Thymus (tissue), 11 donors: Measurements from ENCODE around the gene CSF3R. TPM values are rescaled to one million over a fixed set of nuclear protein-coding genes. Genes with fewer than 3 reads are reported as not detected.

Experiments used
- DNase-seq, 9 donors: peaks; one replicate each; pipeline ENCODE4 v3.0.0-alpha.2; 2013; ENCODE audit warnings: low spot score in 9 of 9, low read depth in 6 of 9, missing footprints in 1 of 9
- H3K27ac ChIP-seq, 2 donors: one replicate each; pipeline ENCODE4 v1.5.1; 2013; ENCODE audit warnings: control low read depth in 1 of 2, low read depth in 1 of 2, low read length in 1 of 2, mild to moderate bottlenecking in 1 of 2, moderate library complexity in 1 of 2
- H3K27me3 ChIP-seq, 2 donors: one replicate each; pipeline ENCODE4 v1.5.1; 2013; ENCODE audit warnings: low read length in 1 of 2; ENCODE audit not compliant: control insufficient read depth in 2 of 2, insufficient read depth in 1 of 2
- H3K36me3 ChIP-seq, 2 donors: one replicate each; pipeline ENCODE4 v1.5.1; 2013; ENCODE audit warnings: low read length in 1 of 2, mild to moderate bottlenecking in 1 of 2, moderate library complexity in 1 of 2; ENCODE audit not compliant: control insufficient read depth in 2 of 2, insufficient read depth in 2 of 2
- H3K4me1 ChIP-seq, 2 donors: one replicate each; pipeline ENCODE4 v1.5.1; 2013; ENCODE audit warnings: low read length in 2 of 2; ENCODE audit not compliant: control insufficient read depth in 2 of 2, insufficient read depth in 2 of 2
- H3K4me3 ChIP-seq, 2 donors: one replicate each; pipeline ENCODE4 v1.5.1; 2013; ENCODE audit warnings: low read length in 2 of 2, control low read depth in 1 of 2, mild to moderate bottlenecking in 1 of 2
- H3K9me3 ChIP-seq, 2 donors: one replicate each; pipeline ENCODE4 v1.5.1; 2013; ENCODE audit warnings: low read length in 1 of 2, mild to moderate bottlenecking in 1 of 2; ENCODE audit not compliant: control insufficient read depth in 2 of 2, insufficient read depth in 1 of 2
- WGBS: extraction: QIAGEN DNeasy Blood & Tissue Kit; methylation state at CpG from one replicate; pipeline ENCODE4 v1.1.7; 2013; 5-methylcytosine and 5-hydroxymethylcytosine counted together
- polyA plus RNA-seq: library from polyadenylated mRNA; stranded (reverse); fragments of 200-250 nt; gene quantifications from one replicate; pipeline ENCODE4 v1.2.3, GENCODE V29; 2013
- total RNA-seq: library from RNA; stranded (reverse); fragments of 120-200 nt; gene quantifications from one replicate; pipeline ENCODE4 v1.2.4, GENCODE V29; 2013
- donor health status: healthy.

The CSF3R gene
- total and polyA plus RNA-seq, 2 donors, result 3.7 to 8.6 TPM

DNA sequence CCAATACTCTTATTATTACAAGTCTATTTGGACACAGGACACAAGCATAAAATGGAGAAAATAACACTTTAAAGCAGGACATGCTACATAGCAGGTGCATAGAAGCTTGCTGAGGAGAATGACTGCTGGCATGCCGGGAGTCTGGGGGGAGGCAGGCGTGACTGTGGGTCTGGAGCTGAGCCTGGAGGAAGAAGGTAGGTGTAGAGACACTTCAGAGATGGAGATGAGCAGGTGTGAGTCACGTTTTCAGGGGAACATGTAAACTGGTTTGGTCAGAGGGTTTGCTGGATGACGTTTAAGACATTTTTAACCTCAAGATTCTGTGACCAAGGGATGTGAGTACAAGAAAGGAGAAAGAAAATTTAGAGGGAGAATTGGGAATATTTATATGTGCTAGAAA lies 56.9 kb downstream of the CSF3R start:
- no peaks in the 10 kb centered on the region for H3K27me3 ChIP-seq
- H3K27ac ChIP-seq, result no peak overlapping the region
- no peak for DNase-seq
- H3K9me3 ChIP-seq, result no peaks in the 10 kb centered on the region
- no peak overlapping the region for H3K4me3 ChIP-seq
- peaks cover 0 to 4% of the 10 kb centered on the region in 2 donors for H3K36me3 ChIP-seq
- 89% methylated on average over 4 of the region's 4 CpGs for WGBS
- no peaks in the 10 kb centered on the region for H3K4me1 ChIP-seq

DNA sequence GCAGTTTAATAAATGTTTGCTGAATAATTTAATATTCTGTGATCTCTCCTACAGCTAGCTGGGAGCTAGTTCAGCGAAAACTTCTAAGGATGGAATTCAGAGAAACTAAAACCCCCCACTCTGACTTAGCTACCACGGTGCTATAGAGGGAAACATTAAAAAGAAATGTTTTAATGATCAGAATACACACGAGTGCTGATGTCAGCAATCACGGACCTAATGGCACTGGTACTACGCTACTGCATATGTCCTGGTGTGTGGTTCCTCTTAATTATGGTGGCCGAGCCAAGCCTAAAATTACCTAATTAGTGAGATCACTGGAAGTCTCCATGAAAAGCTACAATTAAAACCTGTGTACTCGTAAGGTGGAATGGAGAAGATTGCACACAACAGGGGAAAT lies 61.1 kb downstream of the CSF3R start:
- no peak for DNase-seq
- H3K27me3 ChIP-seq, result no peaks in the 10 kb centered on the region
- H3K27ac ChIP-seq, result no peak overlapping the region
- peaks cover 0 to 4% of the 10 kb centered on the region in 2 donors for H3K36me3 ChIP-seq
- H3K9me3 ChIP-seq, result no peaks in the 10 kb centered on the region
- H3K4me1 ChIP-seq, result peaks cover 0 to 5% of the 10 kb centered on the region in 2 donors
- no peak overlapping the region for H3K4me3 ChIP-seq
- 90% methylated on average over 7 of the region's 7 CpGs for WGBS

DNA sequence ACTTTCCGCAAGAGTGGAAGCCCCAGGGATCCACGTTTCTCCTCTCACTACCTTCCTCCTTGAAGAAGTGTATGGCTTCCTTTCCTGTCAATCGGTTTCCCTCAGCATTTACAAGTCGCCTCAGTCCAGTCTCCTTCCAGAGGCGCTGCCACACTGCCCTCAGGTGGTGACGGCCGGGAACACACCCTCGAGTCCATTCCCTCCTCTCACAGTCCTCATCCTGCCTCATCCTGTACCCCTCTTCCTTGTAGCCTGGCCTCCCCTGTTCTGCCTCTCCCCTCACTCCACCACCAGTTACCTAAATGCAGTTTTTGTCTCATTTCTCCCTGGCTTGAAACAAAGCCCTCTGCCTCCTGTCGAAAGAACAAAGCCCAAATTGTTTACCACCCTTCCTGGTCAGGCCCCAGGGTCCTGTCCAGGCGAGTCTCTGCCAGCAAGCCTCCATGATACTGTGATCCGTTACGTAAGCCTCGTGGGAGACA lies 61.8 kb downstream of the CSF3R start:
- peaks cover 0 to 4% of the 10 kb centered on the region in 2 donors for H3K36me3 ChIP-seq
- WGBS, result 29% methylated on average over 13 of the region's 13 CpGs
- H3K4me1 ChIP-seq, result peaks cover 0 to 5% of the 10 kb centered on the region in 2 donors
- no peak overlapping the region for H3K4me3 ChIP-seq
- no peak overlapping the region for H3K27ac ChIP-seq
- no peaks in the 10 kb centered on the region for H3K9me3 ChIP-seq
- peak; percentile 56 to 91 (median 80) for DNase-seq
- no peaks in the 10 kb centered on the region for H3K27me3 ChIP-seq

DNA sequence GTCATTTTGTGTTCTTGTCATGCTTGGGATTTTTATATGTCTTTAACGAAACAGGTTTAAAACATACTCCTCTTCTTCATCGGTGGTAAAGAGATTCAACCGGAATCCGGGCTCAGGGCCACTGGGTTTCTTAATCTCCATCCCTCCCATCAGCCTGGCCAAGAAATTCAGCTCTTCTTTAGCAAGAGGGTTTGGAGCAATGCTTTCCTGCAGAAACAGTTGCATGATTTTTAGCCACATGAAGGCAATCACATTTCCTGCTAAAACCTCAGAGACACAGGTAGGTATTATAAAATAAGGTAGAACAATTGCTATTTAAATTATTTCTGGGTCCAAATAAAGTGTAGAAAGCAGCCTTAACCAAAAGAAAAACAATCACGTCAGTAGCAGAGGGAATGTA lies 62.3 kb downstream of the CSF3R start:
- WGBS, result 61% methylated on average over 5 of the region's 5 CpGs
- Histone ChIP-seq H3K27me3 (no peaks in the 10 kb centered on the region), H3K27ac (no peak overlapping the region), H3K36me3 (peaks cover 0 to 4% of the 10 kb centered on the region in 2 donors), H3K9me3 (no peaks in the 10 kb centered on the region), H3K4me3 (no peak overlapping the region), H3K4me1 (peaks cover 0 to 5% of the 10 kb centered on the region in 2 donors)
- DNase-seq, result peak in 1 of 9 donors; percentile 14

DNA sequence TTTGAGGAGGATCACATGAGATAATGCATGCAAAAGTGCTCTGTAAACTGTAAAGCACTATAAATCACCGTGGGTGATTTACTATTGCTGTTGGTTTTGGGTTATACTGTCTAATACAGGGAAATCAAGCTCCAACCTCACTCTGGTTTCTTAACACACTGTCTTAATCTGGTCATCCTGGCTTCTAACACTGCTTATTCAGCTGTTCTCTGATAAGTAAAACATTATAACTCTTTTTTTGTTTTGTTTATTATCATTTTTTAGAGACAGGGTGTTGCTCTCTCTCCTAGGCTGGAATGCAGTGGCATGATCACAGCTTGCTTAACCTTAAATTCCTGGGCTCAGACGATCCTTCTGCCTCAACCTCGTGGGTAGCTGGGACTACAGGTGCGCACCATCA lies 63.1 kb downstream of the CSF3R start:
- Histone ChIP-seq H3K27me3 (no peaks in the 10 kb centered on the region), H3K4me1 (peaks cover 0 to 5% of the 10 kb centered on the region in 2 donors), H3K9me3 (no peaks in the 10 kb centered on the region), H3K4me3 (no peak overlapping the region), H3K27ac (no peak overlapping the region), H3K36me3 (peaks cover 0 to 4% of the 10 kb centered on the region in 2 donors)
- DNase-seq, result no peak
- WGBS, result 87% methylated on average over 4 of the region's 4 CpGs

DNA sequence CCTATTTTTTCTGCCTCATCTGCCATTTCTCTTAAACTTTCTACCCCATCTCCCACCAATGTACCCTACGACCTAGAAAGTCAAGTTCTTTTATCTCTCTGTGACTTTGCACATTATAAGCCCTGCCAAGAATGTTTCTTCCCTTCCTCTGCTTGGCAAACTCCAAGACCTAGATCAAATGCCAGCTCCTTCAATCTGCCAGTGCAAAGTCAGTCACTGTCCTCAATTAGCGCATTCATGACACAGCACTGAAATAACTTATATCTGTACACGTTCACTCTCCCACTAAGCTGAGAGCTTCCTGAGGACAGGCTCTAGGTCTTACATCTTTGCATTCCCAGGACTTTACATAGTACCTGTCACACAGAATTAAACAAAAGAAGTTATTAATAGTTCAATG lies 63.6 kb downstream of the CSF3R start:
- Histone ChIP-seq H3K4me3 (no peak overlapping the region), H3K9me3 (no peaks in the 10 kb centered on the region), H3K36me3 (peaks cover 0 to 4% of the 10 kb centered on the region in 2 donors), H3K27me3 (no peaks in the 10 kb centered on the region), H3K4me1 (peaks cover 0 to 5% of the 10 kb centered on the region in 2 donors), H3K27ac (no peak overlapping the region)
- no peak for DNase-seq
- WGBS, result 95% methylated on average over 3 of the region's 3 CpGs

DNA sequence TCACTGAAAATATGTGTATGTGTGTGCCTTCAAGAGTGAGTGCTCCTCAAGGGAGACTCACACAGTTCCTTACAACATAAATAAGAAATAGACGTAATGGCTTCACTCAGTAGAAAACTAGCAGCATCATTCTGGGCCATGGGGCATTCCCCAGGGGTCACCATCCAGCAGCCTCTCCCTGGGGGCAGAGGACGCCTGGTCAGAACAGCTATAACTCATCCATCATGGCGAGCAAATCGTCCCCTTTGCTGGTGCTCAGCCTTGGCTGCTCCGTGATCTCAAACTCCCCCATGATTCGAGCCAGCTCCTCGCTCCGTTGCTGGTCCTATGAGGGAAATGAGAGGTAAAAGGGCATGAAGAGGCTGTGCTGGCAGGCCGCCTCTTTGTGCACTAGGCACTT lies 64.8 kb downstream of the CSF3R start:
- no peaks in the 10 kb centered on the region for H3K9me3 ChIP-seq
- H3K36me3 ChIP-seq, result peaks cover 0 to 4% of the 10 kb centered on the region in 2 donors
- no peaks in the 10 kb centered on the region for H3K27me3 ChIP-seq
- WGBS, result 96% methylated on average over 9 of the region's 9 CpGs
- peaks cover 0 to 5% of the 10 kb centered on the region in 2 donors for H3K4me1 ChIP-seq
- H3K4me3 ChIP-seq, result no peak overlapping the region
- H3K27ac ChIP-seq, result no peak overlapping the region
- no peak for DNase-seq

Other genes with a start within 250 kb of the CSF3R start
- gene SH3D21, start 176.5 kb downstream of the CSF3R start, total RNA-seq, result 1.3 TPM
- gene SH3D21, start 176.5 kb downstream of the CSF3R start, polyA plus RNA-seq, result 6.0 TPM
- gene EVA1B, start 159.3 kb downstream of the CSF3R start, total RNA-seq, result 15.5 TPM
- gene EVA1B, start 159.3 kb downstream of the CSF3R start, polyA plus RNA-seq, result 11.2 TPM
- gene STK40, start 97.0 kb downstream of the CSF3R start, total RNA-seq, result 17.6 TPM
- 20.7 TPM for gene STK40, start 97.0 kb downstream of the CSF3R start, polyA plus RNA-seq
- gene LSM10, start 85.0 kb downstream of the CSF3R start, total RNA-seq, result 14.2 TPM
- gene LSM10, start 85.0 kb downstream of the CSF3R start, polyA plus RNA-seq, result 44.2 TPM
- gene OSCP1, start 32.5 kb downstream of the CSF3R start, total RNA-seq, result 4.0 TPM
- gene OSCP1, start 32.5 kb downstream of the CSF3R start, polyA plus RNA-seq, result 4.8 TPM
- gene MRPS15, start 18.5 kb downstream of the CSF3R start, total RNA-seq, result 60.4 TPM
- gene MRPS15, start 18.5 kb downstream of the CSF3R start, polyA plus RNA-seq, result 80.7 TPM